ENCODE data around the gene SHISA9. TPM values are rescaled to one million over a fixed set of nuclear protein-coding genes. Genes with fewer than 3 reads are reported as not detected.
"Not testable (repeated sequence)": the region's sequence is repeated elsewhere in the genome, so short reads cannot be mapped to it uniquely, and the experiment has no call there.

SHISA9 gene
- total RNA-seq, 1 donor from 2014 or later = not detected

GRCh38 chr16:12906765-12907516 is 5.5 kb downstream of the SHISA9 start:
- peaks cover 28 to 36% (median 33%) of the 10 kb centered on the region in 3 donors for H3K27me3 ChIP-seq (ENCODE audit: control insufficient read depth in 3 of 3, insufficient read depth in 3 of 3, low read length in 3 of 3)
- H3K27ac ChIP-seq (ENCODE audit: low read depth, low read length) = no peak overlapping the region

GRCh38 chr16:12907670-12908233 is 6.4 kb downstream of the SHISA9 start:
- Histone ChIP-seq H3K27me3 (ENCODE audit: control insufficient read depth in 3 of 3, insufficient read depth in 3 of 3, low read length in 3 of 3) (peaks cover 22 to 27% (median 26%) of the 10 kb centered on the region in 3 donors), H3K4me1 (ENCODE audit: control insufficient read depth in 3 of 3, insufficient read depth in 3 of 3, low read length in 3 of 3) (peaks cover 0 to 5% (median 4%) of the 10 kb centered on the region in 3 donors), H3K9me3 (ENCODE audit: control insufficient read depth in 3 of 3, low read length in 3 of 3) (no peaks in the 10 kb centered on the region), H3K27ac (ENCODE audit: low read depth, low read length) (no peak overlapping the region), H3K4me3 (ENCODE audit: low read length in 3 of 3) (no peak overlapping the region), H3K36me3 (ENCODE audit: control insufficient read depth in 3 of 3, insufficient read depth in 3 of 3, low read length in 3 of 3) (no peaks in the 10 kb centered on the region), H3K9ac (ENCODE audit: low read depth in 1 of 3, low read length in 3 of 3) (no peak overlapping the region)

More at GRCh38 chr16:12906765-12907516, 5.5 kb downstream of the SHISA9 start:
- Histone ChIP-seq H3K9ac (ENCODE audit: low read depth in 1 of 3, low read length in 3 of 3) (no peak overlapping the region), H3K4me1 (ENCODE audit: control insufficient read depth in 3 of 3, insufficient read depth in 3 of 3, low read length in 3 of 3) (peaks cover 0 to 13% (median 8%) of the 10 kb centered on the region in 3 donors), H3K36me3 (ENCODE audit: control insufficient read depth in 3 of 3, insufficient read depth in 3 of 3, low read length in 3 of 3) (no peaks in the 10 kb centered on the region), H3K4me3 (ENCODE audit: low read length in 3 of 3) (no peak overlapping the region), H3K9me3 (ENCODE audit: control insufficient read depth in 3 of 3, low read length in 3 of 3) (no peaks in the 10 kb centered on the region)

- H3K36me3 ChIP-seq (ENCODE audit: control insufficient read depth in 3 of 3, insufficient read depth in 3 of 3, low read length in 3 of 3) = no peaks in the 10 kb centered on the region
- H3K4me1 ChIP-seq (ENCODE audit: control insufficient read depth in 3 of 3, insufficient read depth in 3 of 3, low read length in 3 of 3) = no peaks in the 10 kb centered on the region
- H3K27ac ChIP-seq (ENCODE audit: low read depth, low read length) = no peak overlapping the region
- no peaks in the 10 kb centered on the region for H3K27me3 ChIP-seq (ENCODE audit: control insufficient read depth in 3 of 3, insufficient read depth in 3 of 3, low read length in 3 of 3)
- H3K4me3 ChIP-seq (ENCODE audit: low read length in 3 of 3) = no peak overlapping the region
- no peak overlapping the region for H3K9ac ChIP-seq (ENCODE audit: low read depth in 1 of 3, low read length in 3 of 3)
- H3K9me3 ChIP-seq (ENCODE audit: control insufficient read depth in 3 of 3, low read length in 3 of 3) = no peaks in the 10 kb centered on the region
Observed at GRCh38 chr16:12917246-12917645, 15.8 kb downstream of the SHISA9 start.

- H3K9ac ChIP-seq (ENCODE audit: low read depth in 1 of 3, low read length in 3 of 3) = no peak overlapping the region
- H3K9me3 ChIP-seq (ENCODE audit: control insufficient read depth in 3 of 3, low read length in 3 of 3) = no peaks in the 10 kb centered on the region
- H3K27ac ChIP-seq (ENCODE audit: low read depth, low read length) = no peak overlapping the region
- H3K27me3 ChIP-seq (ENCODE audit: control insufficient read depth in 3 of 3, insufficient read depth in 3 of 3, low read length in 3 of 3) = no peaks in the 10 kb centered on the region
- no peaks in the 10 kb centered on the region for H3K36me3 ChIP-seq (ENCODE audit: control insufficient read depth in 3 of 3, insufficient read depth in 3 of 3, low read length in 3 of 3)
- H3K4me3 ChIP-seq (ENCODE audit: low read length in 3 of 3) = no peak overlapping the region
- no peaks in the 10 kb centered on the region for H3K4me1 ChIP-seq (ENCODE audit: control insufficient read depth in 3 of 3, insufficient read depth in 3 of 3, low read length in 3 of 3)
Observed at GRCh38 chr16:12917653-12918052, 16.3 kb downstream of the SHISA9 start.

GRCh38 chr16:12920739-12921138 is 19.3 kb downstream of the SHISA9 start:
- no peak overlapping the region for H3K9ac ChIP-seq (ENCODE audit: low read depth in 1 of 3, low read length in 3 of 3)
- H3K4me1 ChIP-seq (ENCODE audit: control insufficient read depth in 3 of 3, insufficient read depth in 3 of 3, low read length in 3 of 3) = no peaks in the 10 kb centered on the region
- no peak overlapping the region for H3K4me3 ChIP-seq (ENCODE audit: low read length in 3 of 3)
- no peak overlapping the region for H3K27ac ChIP-seq (ENCODE audit: low read depth, low read length)
- H3K9me3 ChIP-seq (ENCODE audit: control insufficient read depth in 3 of 3, low read length in 3 of 3) = no peaks in the 10 kb centered on the region
- H3K27me3 ChIP-seq (ENCODE audit: control insufficient read depth in 3 of 3, insufficient read depth in 3 of 3, low read length in 3 of 3) = no peaks in the 10 kb centered on the region
- H3K36me3 ChIP-seq (ENCODE audit: control insufficient read depth in 3 of 3, insufficient read depth in 3 of 3, low read length in 3 of 3) = no peaks in the 10 kb centered on the region

- not testable (repeated sequence) for H3K4me3 ChIP-seq (ENCODE audit: low read length in 3 of 3); H3K9ac ChIP-seq (ENCODE audit: low read depth in 1 of 3, low read length in 3 of 3); H3K4me1 ChIP-seq (ENCODE audit: control insufficient read depth in 3 of 3, insufficient read depth in 3 of 3, low read length in 3 of 3)
Observed at GRCh38 chr16:12923640-12924039, 22.2 kb downstream of the SHISA9 start.

GRCh38 chr16:12925026-12925800 is 23.8 kb downstream of the SHISA9 start:
- no peaks in the 10 kb centered on the region for H3K36me3 ChIP-seq (ENCODE audit: control insufficient read depth in 3 of 3, insufficient read depth in 3 of 3, low read length in 3 of 3)
- H3K9me3 ChIP-seq (ENCODE audit: control insufficient read depth in 3 of 3, low read length in 3 of 3) = no peaks in the 10 kb centered on the region
- no peak overlapping the region for H3K27ac ChIP-seq (ENCODE audit: low read depth, low read length)
- no peaks in the 10 kb centered on the region for H3K4me1 ChIP-seq (ENCODE audit: control insufficient read depth in 3 of 3, insufficient read depth in 3 of 3, low read length in 3 of 3)
- no peak overlapping the region for H3K9ac ChIP-seq (ENCODE audit: low read depth in 1 of 3, low read length in 3 of 3)
- no peak overlapping the region for H3K4me3 ChIP-seq (ENCODE audit: low read length in 3 of 3)
- H3K27me3 ChIP-seq (ENCODE audit: control insufficient read depth in 3 of 3, insufficient read depth in 3 of 3, low read length in 3 of 3) = no peaks in the 10 kb centered on the region

More at GRCh38 chr16:12923640-12924039, 22.2 kb downstream of the SHISA9 start:
- H3K36me3 ChIP-seq (ENCODE audit: control insufficient read depth in 3 of 3, insufficient read depth in 3 of 3, low read length in 3 of 3); H3K27ac ChIP-seq (ENCODE audit: low read depth, low read length); H3K9me3 ChIP-seq (ENCODE audit: control insufficient read depth in 3 of 3, low read length in 3 of 3); H3K27me3 ChIP-seq (ENCODE audit: control insufficient read depth in 3 of 3, insufficient read depth in 3 of 3, low read length in 3 of 3): not testable (repeated sequence)

GRCh38 chr16:12927591-12927990 is 26.2 kb downstream of the SHISA9 start:
- H3K36me3 ChIP-seq (ENCODE audit: control insufficient read depth in 3 of 3, insufficient read depth in 3 of 3, low read length in 3 of 3) = no peaks in the 10 kb centered on the region
- H3K9me3 ChIP-seq (ENCODE audit: control insufficient read depth in 3 of 3, low read length in 3 of 3) = no peaks in the 10 kb centered on the region
- H3K4me1 ChIP-seq (ENCODE audit: control insufficient read depth in 3 of 3, insufficient read depth in 3 of 3, low read length in 3 of 3) = no peaks in the 10 kb centered on the region
- no peak overlapping the region for H3K9ac ChIP-seq (ENCODE audit: low read depth in 1 of 3, low read length in 3 of 3)
- H3K27me3 ChIP-seq (ENCODE audit: control insufficient read depth in 3 of 3, insufficient read depth in 3 of 3, low read length in 3 of 3) = peaks cover 0 to 1% (median 0%) of the 10 kb centered on the region in 3 donors
- no peak overlapping the region for H3K4me3 ChIP-seq (ENCODE audit: low read length in 3 of 3)
- H3K27ac ChIP-seq (ENCODE audit: low read depth, low read length) = no peak overlapping the region

- H3K27me3 ChIP-seq (ENCODE audit: control insufficient read depth in 3 of 3, insufficient read depth in 3 of 3, low read length in 3 of 3) = peaks cover 0 to 3% (median 0%) of the 10 kb centered on the region in 3 donors
- H3K4me1 ChIP-seq (ENCODE audit: control insufficient read depth in 3 of 3, insufficient read depth in 3 of 3, low read length in 3 of 3) = no peaks in the 10 kb centered on the region
- H3K9ac ChIP-seq (ENCODE audit: low read depth in 1 of 3, low read length in 3 of 3) = no peak overlapping the region
- no peaks in the 10 kb centered on the region for H3K9me3 ChIP-seq (ENCODE audit: control insufficient read depth in 3 of 3, low read length in 3 of 3)
- no peak overlapping the region for H3K27ac ChIP-seq (ENCODE audit: low read depth, low read length)
- H3K36me3 ChIP-seq (ENCODE audit: control insufficient read depth in 3 of 3, insufficient read depth in 3 of 3, low read length in 3 of 3) = no peaks in the 10 kb centered on the region
- no peak overlapping the region for H3K4me3 ChIP-seq (ENCODE audit: low read length in 3 of 3)
Observed at GRCh38 chr16:12930881-12931280, 29.5 kb downstream of the SHISA9 start.

GRCh38 chr16:12936391-12936790 is 35.0 kb downstream of the SHISA9 start:
- Histone ChIP-seq H3K27ac (ENCODE audit: low read depth, low read length) (no peak overlapping the region), H3K9ac (ENCODE audit: low read depth in 1 of 3, low read length in 3 of 3) (no peak overlapping the region), H3K4me3 (ENCODE audit: low read length in 3 of 3) (no peak overlapping the region), H3K9me3 (ENCODE audit: control insufficient read depth in 3 of 3, low read length in 3 of 3) (no peaks in the 10 kb centered on the region), H3K36me3 (ENCODE audit: control insufficient read depth in 3 of 3, insufficient read depth in 3 of 3, low read length in 3 of 3) (no peaks in the 10 kb centered on the region), H3K27me3 (ENCODE audit: control insufficient read depth in 3 of 3, insufficient read depth in 3 of 3, low read length in 3 of 3) (peaks cover 0 to 3% (median 0%) of the 10 kb centered on the region in 3 donors), H3K4me1 (ENCODE audit: control insufficient read depth in 3 of 3, insufficient read depth in 3 of 3, low read length in 3 of 3) (no peaks in the 10 kb centered on the region)
